GM18502 (cell line): Measurements from ENCODE around the gene PSMB7.

ENCODE experiments used
- ATAC-seq: cut with Tn5 transposase; IDR thresholded peaks from one replicate; pipeline ENCODE4 v1.9.1; 2021; ENCODE audit warnings: mild to moderate bottlenecking; ENCODE audit not compliant: unreplicated experiment, poor library complexity

Gene PSMB7

DNA sequence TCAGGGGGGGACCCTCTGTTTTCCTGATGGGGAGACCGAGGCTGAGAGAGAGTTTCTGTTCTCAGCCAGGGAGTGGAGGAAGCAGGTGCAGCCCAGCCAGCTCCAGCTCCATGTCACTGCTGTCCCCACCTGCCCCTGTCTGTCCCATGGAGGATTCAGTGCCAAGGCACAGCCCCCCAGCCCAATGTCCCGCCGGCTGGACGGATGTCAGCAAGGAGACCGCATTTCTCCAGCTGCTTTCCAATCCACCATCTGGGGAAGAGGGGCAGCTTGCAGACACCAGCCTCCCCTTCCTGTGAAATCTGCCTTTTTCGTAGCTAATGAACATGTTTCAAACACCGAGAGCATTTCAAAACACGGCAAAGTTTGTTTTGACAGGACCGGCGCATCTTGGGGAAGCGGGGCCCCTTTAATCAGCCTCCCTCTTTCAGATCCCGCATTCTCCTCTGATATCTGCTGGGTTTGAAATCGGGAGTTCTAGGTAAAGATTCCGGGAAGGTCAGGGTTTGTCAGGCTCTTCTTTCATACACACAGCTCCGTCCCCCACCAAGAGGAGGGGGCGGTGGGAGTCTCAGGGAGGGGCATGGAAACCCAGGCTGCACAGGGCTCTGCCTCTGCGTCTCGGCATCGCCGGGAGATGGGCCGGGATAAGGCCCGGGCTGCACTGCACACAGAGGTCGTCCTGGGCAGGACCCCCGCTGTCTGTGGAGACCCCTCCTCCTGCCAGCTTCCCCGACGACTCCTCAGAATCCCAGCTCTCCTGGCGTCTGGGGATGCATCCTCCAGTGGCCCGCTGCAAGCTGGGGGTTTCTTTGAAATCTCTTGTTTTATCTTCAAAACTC lies 82.7 kb downstream of the PSMB7 start:
- no peak for ATAC-seq

DNA sequence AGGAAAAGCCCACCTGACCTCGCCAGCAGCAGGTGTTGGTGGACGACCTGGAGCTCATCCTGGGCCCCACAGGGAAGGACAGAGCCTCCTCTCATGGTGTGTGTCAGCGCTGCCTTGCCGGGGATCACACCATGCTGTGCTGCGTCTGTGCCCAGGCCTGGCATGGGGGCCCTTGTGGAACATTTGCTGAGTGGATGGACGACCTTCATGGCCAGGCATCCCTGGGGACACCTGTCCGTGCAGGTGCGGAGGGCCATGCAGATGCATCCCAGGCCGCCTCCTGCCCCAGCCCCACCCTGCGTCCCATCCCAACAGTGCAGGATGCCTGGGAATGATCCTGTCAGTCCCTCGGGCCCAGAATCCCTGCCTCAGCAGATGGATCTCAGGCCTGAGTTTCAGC lies 83.7 kb downstream of the PSMB7 start:
- ATAC-seq: no peak

DNA sequence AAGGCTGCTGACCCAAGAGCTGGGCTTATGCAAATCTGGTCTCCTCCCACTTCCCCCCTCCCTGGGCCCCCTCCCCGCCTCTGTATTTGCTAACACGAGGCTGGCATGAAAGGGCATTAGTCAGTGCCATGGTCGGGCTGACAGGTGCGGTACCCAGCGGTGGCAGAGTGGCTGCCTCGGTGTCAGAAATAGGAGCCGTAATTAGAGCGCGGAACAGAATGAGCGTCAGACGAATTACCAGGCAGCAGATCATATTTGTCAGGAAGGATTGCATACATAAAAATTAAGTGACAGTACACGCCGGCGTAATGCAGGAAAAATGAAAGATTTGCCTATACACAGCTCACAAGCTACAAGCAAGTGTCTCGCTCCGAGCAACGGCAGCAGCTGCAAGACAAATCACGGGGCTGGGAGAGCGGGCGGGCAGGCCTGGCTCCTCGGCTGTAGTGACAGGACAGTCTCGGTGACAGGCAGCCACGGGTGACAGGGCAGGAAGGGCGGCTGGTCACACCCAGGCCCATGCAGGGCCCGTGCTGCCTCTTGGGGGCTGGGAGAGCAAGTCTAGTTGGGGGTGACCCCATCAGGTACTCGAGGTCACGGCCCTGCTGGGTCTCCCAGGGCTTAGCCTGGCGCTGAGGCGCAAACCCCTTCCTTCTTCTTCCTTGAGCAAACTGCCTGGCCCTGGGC lies 85.1 kb downstream of the PSMB7 start:
- ATAC-seq: no peak

DNA sequence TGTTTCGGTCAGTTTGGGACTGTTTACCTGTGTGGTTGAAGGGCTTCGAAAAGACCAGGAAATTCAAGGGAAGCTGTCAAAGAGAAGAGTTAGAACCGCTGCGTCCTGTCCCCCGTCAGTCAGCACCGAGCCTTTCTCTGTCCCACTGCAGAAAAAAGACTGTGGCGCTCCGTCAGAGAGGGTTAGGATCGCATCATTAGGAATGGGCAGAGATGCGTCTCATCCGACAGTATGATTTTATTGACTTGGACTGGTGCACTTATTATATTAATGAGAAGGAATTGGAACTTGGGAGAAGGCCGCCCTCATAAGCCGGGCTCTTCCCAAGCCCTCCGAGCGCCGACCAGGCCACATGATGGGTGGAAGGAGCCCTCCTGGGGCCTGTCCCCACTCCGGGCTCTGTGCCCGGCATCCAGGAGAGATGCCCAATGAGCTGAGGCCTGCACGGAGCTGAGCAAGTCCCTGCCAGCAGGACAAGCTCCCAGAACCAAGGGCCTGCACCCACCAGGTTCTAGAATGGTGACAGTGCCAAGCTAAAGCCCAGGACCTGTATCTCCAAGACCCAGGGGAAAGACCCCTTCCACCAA lies 85.9 kb downstream of the PSMB7 start:
- no peak for ATAC-seq

DNA sequence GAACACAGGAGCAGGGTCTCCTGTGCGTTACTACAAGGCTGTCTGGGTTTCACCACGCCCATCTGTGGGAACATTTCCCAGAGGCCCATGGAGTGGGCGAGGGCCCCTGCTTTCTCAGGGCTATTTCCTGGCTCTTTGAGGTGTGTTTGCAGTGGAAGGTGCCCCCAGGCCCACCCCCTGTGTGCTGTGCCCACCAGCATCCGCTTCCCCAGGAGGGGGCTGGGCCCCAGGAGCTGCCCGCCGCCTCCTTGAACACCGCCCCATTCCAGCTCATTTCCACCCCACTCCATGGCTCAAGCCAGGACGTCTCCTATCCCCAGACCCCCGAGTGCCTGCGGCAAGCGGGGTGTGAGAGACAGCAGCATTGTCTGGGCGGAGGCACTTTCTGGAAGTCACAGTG lies 87.0 kb downstream of the PSMB7 start:
- no peak for ATAC-seq

DNA sequence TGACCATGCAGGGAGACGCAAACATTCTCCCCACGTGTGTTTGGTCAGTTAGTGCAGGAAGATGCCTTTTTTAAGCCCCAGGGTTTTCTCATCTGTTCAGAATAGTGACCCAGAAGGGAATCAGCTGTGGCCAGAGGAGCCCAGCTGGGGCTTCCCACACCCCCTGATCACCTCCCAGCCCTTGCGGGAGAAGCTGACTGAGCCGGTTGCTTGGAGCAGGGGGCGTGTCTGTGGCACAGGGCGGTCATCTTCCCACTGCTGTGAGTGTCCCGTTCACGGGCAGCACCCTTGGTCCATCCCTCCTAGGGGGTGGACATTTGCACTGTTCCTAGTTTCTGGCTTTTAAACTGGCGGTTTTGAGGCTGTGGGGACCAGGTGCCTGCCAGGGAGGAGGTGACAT lies 87.8 kb downstream of the PSMB7 start:
- ATAC-seq: no peak

DNA sequence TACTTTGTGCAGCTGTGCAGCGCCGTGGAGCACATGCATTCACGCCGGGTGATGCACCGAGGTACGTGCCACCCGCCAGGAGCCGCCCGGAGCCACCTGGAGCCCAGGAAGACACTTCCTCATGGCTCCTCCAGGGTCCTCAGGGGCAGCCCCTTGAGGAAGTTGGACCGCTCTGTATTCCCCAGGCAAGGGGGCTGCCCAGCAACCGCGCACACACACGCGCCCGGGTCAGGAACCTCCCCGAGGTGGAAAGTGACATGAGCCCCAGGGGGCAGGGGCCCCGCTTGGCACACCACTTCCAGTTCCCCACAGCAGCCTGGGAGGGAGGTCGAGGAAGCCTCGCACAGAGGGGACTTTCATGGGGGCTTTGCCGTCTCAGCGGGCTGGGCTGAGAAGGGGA lies 88.9 kb downstream of the PSMB7 start:
- no peak for ATAC-seq

DNA sequence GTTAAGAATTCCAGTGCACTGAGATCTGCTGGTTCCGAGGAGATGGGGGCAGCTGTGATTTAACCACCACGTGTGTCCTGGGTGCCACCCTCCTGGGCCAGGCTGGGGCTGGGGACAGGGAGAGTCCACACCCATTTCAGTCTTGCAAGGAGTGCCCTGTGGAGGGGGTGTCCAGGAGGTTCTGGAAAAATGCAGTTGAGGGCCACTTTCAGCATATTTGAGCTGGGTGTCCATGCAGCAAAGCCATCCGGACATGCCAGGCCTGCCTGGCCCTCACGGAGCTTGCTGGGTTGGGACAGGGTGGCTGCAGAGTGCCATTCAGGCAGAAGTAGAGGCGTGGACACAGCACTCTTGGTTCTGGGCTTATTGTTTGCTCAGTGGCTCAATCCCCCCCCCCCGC lies 89.4 kb downstream of the PSMB7 start:
- ATAC-seq: no peak

DNA sequence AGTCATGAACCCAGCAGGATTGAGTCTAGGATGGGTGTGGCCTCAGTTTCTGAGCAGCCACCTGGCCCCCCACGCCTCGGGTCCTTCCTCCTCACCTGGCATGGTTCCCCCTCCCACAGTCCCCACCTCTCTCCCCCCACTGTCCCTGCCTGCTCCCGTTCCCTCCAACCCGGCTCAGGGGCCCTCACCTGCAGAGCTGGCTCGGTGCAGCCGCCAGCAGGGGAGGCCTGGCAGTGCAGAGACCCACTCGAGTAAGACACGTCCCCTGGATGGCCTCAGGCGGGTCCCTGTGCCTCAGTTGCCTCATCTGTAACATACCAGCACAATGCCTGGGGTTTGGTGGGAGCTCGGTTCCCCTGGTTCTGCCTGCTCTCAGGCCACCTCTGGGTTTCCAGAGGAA lies 91.3 kb downstream of the PSMB7 start:
- no peak for ATAC-seq

DNA sequence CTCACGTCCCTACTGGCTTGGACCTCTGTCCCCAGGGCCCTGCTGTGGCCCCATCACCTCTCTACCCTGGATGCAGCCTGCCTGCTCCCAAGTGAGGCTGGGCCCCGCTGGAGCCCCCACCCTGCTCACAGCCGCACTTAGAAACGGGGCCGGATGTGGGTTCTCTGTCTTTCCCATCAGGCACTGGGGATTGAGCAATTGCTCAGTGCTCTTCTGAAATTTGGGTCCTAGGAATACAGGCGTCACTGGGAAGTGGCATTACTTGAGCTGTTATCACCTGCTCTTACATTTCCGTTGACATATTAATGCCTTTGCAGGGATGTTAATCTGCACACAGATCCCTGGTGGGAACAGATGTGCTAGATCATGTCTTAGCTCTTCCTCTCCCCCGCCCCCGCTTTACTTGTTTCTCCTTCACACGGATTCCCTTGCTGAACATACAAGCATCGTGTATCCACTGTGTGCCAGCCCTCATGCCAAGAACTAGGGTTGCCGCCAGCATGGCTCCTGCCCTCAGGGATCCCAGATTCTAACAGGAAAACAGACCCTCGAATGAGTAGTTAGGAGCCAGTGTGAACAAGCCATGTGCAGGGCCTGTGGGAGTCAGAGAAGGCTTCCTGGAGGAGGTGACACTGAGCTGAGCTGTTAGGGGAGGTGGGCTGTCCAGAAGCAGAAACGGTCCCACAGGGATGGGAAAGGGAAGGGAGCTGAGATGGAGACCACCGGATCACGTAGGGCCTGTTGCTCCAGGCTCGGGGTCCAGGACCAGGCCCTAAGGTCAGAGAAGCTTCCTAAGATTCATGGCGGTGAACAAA lies 92.4 kb downstream of the PSMB7 start:
- no peak for ATAC-seq

DNA sequence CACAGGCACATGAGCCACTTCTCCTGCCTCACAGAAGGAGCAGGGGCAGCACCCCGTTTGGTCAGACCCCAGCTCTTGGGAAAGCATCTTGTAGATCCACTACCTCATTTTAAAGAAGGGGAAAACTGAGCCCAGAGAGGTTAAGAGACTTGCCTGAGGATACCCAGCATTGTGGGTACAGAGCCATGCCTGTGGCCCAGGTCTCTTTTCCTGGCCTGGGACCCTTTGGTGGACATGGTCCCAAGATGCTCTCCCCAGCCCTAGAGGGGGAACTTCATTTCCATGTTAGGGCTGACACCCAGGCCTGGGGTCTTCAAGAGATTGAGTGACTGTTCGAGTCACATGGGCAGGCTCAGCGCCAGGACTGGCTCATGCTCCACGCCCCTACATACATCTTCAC lies 93.3 kb downstream of the PSMB7 start:
- no peak for ATAC-seq

DNA sequence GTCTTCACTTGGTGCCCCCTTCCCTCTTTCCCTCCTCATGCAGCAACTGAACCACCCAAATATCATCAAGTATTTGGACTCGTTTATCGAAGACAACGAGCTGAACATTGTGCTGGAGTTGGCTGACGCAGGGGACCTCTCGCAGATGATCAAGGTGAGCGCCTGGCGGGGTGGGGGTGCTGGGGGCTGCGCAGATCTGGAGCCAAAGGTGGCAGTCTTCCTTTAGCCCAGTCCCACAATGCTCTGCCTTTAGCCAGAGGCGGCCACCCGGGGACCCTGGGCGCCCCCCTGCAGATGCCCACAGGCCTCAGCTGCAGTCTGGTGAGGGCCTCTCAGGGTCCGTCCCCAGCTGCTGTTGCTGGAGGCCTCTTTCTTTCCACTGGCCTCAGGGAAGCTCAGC lies 93.8 kb downstream of the PSMB7 start:
- no peak for ATAC-seq

DNA sequence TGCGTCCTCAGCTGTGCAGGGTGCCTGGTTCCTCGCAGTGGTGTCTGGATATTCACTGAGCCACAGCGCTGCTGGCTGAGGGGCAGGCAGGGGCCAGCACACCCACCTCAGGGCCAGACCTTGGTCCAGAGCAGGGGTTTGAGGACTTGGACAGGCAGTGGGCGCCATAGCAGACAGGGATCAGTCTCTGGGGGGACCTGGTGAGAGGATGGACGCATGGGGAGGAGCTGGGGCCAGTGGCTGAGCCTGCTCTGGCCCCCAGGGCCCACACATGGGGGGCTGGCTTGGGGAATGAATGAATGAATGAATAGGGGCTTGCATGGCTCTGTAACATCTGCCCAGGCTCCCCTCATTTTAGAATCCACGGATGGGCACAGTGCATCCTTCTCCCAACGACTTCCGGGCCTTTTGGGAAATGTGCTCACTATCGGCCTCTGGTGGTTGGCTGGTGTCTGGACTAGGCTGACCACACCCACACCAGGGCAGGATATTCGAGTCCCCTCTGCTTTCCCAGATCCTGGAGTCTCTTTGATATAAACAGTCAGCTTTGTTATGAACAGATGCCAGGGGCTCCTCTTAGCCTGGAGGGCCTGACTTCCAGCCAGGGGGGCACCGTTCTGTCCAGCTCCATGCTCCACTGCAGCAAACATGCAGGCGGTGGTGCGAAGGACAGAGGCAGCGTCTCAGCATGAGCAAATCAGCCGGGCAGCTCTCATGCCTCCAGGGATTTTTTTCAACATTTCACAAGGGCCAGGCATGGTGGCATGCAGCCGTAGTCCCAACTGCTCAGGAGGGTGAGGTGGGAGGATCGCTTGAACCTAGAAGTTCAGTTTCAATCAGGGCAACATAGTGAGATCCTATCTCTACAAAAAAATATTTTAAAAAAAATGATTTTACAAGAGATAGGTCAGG lies 94.9 kb downstream of the PSMB7 start:
- no peak for ATAC-seq

DNA sequence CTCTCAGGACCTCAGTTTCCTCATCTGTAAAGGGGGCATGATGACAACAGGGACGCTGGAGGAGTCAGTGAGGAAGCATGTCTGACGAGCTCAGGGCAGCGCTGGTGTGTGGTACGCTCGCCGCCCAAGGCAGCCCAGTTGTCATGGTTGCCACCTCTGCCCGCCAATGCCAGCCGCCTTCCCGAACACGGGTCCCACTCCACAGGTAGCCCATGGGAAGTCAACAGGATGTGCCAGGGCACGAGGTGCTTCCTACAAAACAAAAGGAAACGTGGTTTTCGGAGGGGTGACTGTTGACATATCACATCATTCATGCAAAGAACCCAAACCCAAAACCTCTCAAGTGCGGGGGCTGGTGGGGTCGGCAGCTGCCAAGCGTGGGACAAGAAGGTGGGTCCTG lies 99.4 kb downstream of the PSMB7 start:
- ATAC-seq: no peak

DNA sequence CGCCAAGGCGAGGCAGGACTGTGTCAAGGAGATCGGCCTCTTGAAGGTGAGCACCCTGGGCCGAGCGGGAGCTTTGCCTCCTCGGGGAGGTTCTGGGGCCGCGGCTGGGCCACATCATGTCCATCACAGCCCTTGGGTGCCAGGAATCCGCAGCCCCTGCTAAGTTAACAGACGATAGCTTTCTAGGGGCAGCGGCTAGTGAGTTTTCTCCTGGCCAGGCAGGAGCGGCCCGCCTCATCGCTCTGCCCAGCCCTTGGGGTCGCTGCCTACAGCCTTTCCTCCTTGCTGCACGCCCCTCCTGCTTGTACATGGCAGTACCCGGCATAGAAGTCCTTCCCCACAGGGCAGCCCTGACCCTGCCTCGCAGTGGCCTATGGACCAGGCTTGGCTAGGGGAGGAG lies 101.3 kb downstream of the PSMB7 start:
- no peak for ATAC-seq

DNA sequence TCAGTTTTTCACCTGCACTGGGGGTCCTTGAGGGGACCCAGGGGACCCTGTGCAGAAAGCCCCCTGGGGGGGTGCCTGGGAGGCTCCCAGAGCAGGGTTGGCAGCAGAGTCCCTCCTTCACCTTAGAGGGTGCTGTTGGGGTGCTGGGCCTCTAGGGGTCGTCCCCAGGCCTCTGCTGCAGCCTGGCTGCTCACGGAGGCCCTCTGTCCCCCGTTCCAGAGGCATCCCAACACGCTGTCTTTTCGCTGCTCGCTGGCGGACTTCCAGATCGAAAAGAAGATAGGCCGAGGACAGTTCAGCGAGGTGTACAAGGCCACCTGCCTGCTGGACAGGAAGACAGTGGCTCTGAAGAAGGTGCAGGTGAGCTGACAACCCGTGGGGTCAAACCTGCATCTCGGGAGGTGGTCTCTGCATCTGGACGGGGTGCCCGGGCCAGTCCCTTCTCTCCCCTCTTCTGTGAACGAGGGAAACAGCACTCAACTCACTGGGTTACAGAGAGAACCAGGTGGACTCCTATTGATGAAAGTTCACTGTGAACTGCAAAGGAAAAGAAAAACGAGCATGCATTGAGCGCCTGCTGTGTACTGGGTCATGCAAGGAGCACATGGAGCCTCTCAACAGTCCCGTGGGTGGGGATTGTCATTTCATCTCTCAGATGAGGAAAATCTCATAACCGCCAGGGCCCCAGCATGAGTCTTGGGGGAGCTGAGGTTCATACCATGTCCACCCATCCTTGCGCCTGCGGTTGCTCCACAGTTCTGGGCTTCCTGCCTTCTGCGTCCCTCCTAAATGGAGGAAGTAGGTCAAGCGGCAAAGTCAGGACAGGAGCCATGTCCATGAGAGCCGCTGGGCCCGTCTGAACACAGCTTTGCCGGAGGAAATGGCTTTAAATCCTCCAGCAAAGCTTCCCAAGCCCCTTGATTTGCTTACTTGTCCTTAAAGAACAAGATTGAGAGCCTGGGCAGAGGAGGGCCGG lies 102.7 kb downstream of the PSMB7 start:
- no peak for ATAC-seq

DNA sequence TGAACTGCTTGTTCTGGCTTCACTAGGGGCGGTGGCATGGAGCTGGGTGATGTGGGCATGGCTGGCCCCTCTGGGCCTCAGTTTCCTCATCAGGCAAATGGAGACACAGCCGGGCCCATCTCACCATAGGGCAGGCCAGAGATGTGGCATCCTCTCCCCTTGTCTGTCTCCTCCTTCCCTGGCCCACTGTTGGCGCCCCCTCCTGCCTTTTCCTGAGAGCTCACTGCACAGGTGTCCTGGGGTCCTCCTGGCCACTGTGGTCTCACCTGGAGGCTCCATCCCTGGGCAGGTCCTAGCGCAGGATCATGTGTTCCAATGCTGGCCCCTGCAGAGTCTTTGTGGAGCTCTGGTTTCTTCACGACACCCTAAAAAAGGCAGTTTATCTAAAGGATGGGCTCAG lies 104.0 kb downstream of the PSMB7 start:
- ATAC-seq: no peak

DNA sequence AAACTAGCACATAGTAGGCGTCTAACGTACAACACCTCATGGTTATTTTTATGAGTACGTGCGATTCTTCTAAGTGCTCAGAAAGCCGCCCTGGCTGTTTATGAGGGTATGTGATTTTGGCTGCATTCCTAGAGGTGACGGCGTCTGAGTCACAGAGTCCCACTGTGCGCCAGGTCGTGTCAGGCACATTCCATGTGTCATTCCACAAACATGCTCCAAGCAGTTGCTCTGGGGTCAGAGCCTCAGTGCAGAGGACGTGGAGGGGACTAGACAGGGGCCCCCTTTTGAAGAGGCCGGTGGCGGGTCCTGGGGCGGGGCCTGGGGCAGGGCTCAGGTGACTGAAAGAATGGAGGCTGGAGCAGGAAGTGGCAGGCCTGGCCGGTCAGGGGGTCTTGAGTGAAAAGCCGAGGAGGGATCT lies 105.6 kb downstream of the PSMB7 start:
- ATAC-seq: no peak
